SK-N-SH (cell line): ENCODE data around the gene NPAS3. TPM values are rescaled to one million over a fixed set of nuclear protein-coding genes. Genes with fewer than 3 reads are reported as not detected.

ENCODE experiments used
- CTCF ChIA-PET: fragments of 300-600, 350-600 bp; formaldehyde crosslinking; extraction: SDS; loops from one replicate; lab custom pipeline; 2021; lab: Yijun Ruan, JAX
- POLR2A ChIA-PET: fragments of 350-600 bp; sonication (Branson Sonifier 250); formaldehyde crosslinking; extraction: SDS; loops from one replicate; lab custom pipeline; 2020; ENCODE audit warnings: antibody characterized with exemption, inconsistent platforms; lab: Yijun Ruan, JAX
- DNase-seq: peaks from one replicate; pipeline ENCODE4 v3.0.0; 2012
- H2AFZ ChIP-seq: fragments of 200-600 bp; sonication (generic); 2 replicates; pipeline ENCODE4 v1.8.1; 2016; ENCODE audit warnings: antibody characterized with exemption, mild to moderate bottlenecking, low read depth
- H3F3A ChIP-seq: fragments of 200-600 bp; sonication (generic); replicated peaks from 2 replicates; pipeline ENCODE3; 2016; ENCODE audit warnings: antibody characterized with exemption, mild to moderate bottlenecking; ENCODE audit not compliant: insufficient read depth
- H3K27ac ChIP-seq, 2 experiments: fragments of 200-500 bp in 1 of 2; fragments of 200-600 bp in 1 of 2; sonication (Bioruptor generic) in 1 of 2; sonication (generic), shearing (Covaris generic) in 1 of 2; 2 replicates each; pipeline versions ENCODE4 v1.5.1 to v1.6.1; 2014 to 2016; ENCODE audit warnings: low read depth in 2 of 2, inconsistent platforms in 1 of 2, low read length in 1 of 2, mild to moderate bottlenecking in 1 of 2, mixed read lengths in 1 of 2
- H3K27me3 ChIP-seq: fragments of 200-600 bp; sonication (generic), shearing (Covaris generic); 2 replicates; pipeline ENCODE4 v1.6.1; 2016; ENCODE audit warnings: mixed run types; ENCODE audit not compliant: insufficient read depth
- H3K36me3 ChIP-seq, 2 experiments: fragments of 200-500 bp in 1 of 2; fragments of 200-600 bp in 1 of 2; sonication (Bioruptor generic) in 1 of 2; sonication (generic) in 1 of 2; replicated peaks in 1 of 2; 2 replicates each; pipeline versions ENCODE3 to v1.5.1; 2014 to 2016; ENCODE audit warnings: low read length in 1 of 2, mild to moderate bottlenecking in 1 of 2; ENCODE audit not compliant: insufficient read depth in 2 of 2, control insufficient read depth in 1 of 2
- H3K4me1 ChIP-seq, 2 experiments: fragments of 200-500 bp in 1 of 2; fragments of 200-600 bp in 1 of 2; sonication (Bioruptor generic) in 1 of 2; sonication (generic), shearing (Covaris generic) in 1 of 2; 2 replicates each; pipeline versions ENCODE4 v1.5.1 to v1.6.1; 2014 to 2016; ENCODE audit warnings: low read depth in 1 of 2, low read length in 1 of 2, mixed run types in 1 of 2; ENCODE audit not compliant: insufficient read depth in 2 of 2, control insufficient read depth in 1 of 2
- H3K4me2 ChIP-seq: fragments of 200-600 bp; sonication (generic), shearing (Covaris generic); 2 replicates; pipeline ENCODE4 v1.6.1; 2017; ENCODE audit warnings: mixed run types
- H3K4me3 ChIP-seq, 2 experiments: fragments of 200-500 bp in 1 of 2; fragments of 200-600 bp in 1 of 2; sonication (Bioruptor generic) in 1 of 2; sonication (generic), shearing (Covaris generic) in 1 of 2; 2 replicates each; pipeline versions ENCODE4 v1.5.1 to v1.8.1; 2014 to 2016; ENCODE audit warnings: low read depth in 2 of 2, inconsistent platforms in 1 of 2, low read length in 1 of 2, mild to moderate bottlenecking in 1 of 2, mixed read lengths in 1 of 2, moderate library complexity in 1 of 2
- H3K79me2 ChIP-seq: fragments of 200-600 bp; sonication (generic); 2 replicates; pipeline ENCODE4 v1.8.1; 2017; ENCODE audit warnings: mild to moderate bottlenecking; ENCODE audit not compliant: insufficient read depth
- H3K9ac ChIP-seq: fragments of 200-600 bp; sonication (generic); 2 replicates; pipeline ENCODE4 v1.6.1; 2017; ENCODE audit warnings: mixed run types
- H3K9me2 ChIP-seq: fragments of 200-600 bp; sonication (generic); 2 replicates; pipeline ENCODE4 v1.6.1; 2017; ENCODE audit warnings: mixed run types
- H3K9me3 ChIP-seq: fragments of 200-600 bp; sonication (generic); 2 replicates; pipeline ENCODE4 v1.6.1; 2017; ENCODE audit warnings: mixed run types, mild to moderate bottlenecking, moderate library complexity
- H4K20me1 ChIP-seq: fragments of 200-600 bp; sonication (generic); 2 replicates; pipeline ENCODE4 v1.6.1; 2017; ENCODE audit warnings: mild to moderate bottlenecking, mixed run types; ENCODE audit not compliant: insufficient read depth
- ELF1 ChIP-seq: IDR thresholded peaks from 2 replicates; pipeline ENCODE4 v1.4.0; 2012
- FOSL2 ChIP-seq: IDR thresholded peaks from 2 replicates; pipeline ENCODE4 v1.4.0; 2012; ENCODE audit warnings: low read depth, mild to moderate bottlenecking, moderate library complexity, borderline replicate concordance
- GABPA ChIP-seq: IDR thresholded peaks from 2 replicates; pipeline ENCODE4 v1.4.0; 2012; ENCODE audit warnings: low read depth, mild to moderate bottlenecking
- IRF3 ChIP-seq: fragments of 150-350 bp; IDR thresholded peaks from 2 replicates; pipeline ENCODE4 v1.6.1; 2016; ENCODE audit warnings: mild to moderate bottlenecking, low read depth, low read length
- MAX ChIP-seq: IDR thresholded peaks from 2 replicates; pipeline ENCODE4 v1.4.0; 2012; ENCODE audit warnings: low read depth
- NRF1 ChIP-seq: IDR thresholded peaks from 2 replicates; pipeline ENCODE4 v1.6.1; 2012; ENCODE audit warnings: low read depth, mild to moderate bottlenecking, low read length
- PBX3 ChIP-seq: IDR thresholded peaks from 2 replicates; pipeline ENCODE4; 2012
- RFX5 ChIP-seq: IDR thresholded peaks from 2 replicates; pipeline ENCODE4 v1.6.1; 2012; ENCODE audit warnings: mild to moderate bottlenecking, improper control_type of control experiment, low read length
- SIN3A ChIP-seq: IDR thresholded peaks from 2 replicates; pipeline ENCODE4 v1.6.1; 2012; ENCODE audit warnings: low read depth, mild to moderate bottlenecking, low read length, moderate library complexity, borderline replicate concordance
- YY1 ChIP-seq: IDR thresholded peaks from 2 replicates; pipeline ENCODE4 v1.4.0; 2012; ENCODE audit warnings: low read depth, mild to moderate bottlenecking
- WGBS: methylation state at CpG from one replicate; pipeline ENCODE4 v1.1.6; 2017; ENCODE audit warnings: low lambda C conversion rate; 5-methylcytosine and 5-hydroxymethylcytosine counted together
- polyA plus RNA-seq, 3 experiments: library from polyadenylated mRNA; depleted of rRNA; stranded (reverse); fragments of >200 nt; gene quantifications; 2 replicates each; pipeline ENCODE4 v1.2.3, GENCODE V29; 2012
- TF ChIP-seq, protein P1 (sequence below): IDR thresholded peaks from 2 replicates; pipeline ENCODE4 v1.4.0; 2012; ENCODE audit warnings: low read depth, borderline replicate concordance

NPAS3 gene
- polyA plus RNA-seq, 1 of the 3 experiments (the other 2 are of a cell fraction), result 4.3 TPM

GRCh38 chr14:32934073-32934880 lies 4.4 kb upstream of the NPAS3 start:
- H2AFZ ChIP-seq, result peak overlapping the region; percentile 93
- no peaks in the 10 kb centered on the region for H4K20me1 ChIP-seq
- peak overlapping the region; percentile 60 to 80 for H3K4me3 ChIP-seq
- no peaks in the 10 kb centered on the region; the same call in 1 of the 2 replicates for H3K27me3 ChIP-seq
- peak overlapping the region; percentile 94 for H3K4me2 ChIP-seq
- peak; percentile 84 for DNase-seq
- ChIA-PET POLR2A (no interaction called here), CTCF (interaction anchor here (1.6 kb wide), 1 partner anchor 33 kb away, joined by 4 read pairs; no protein-coding TSS in a partner anchor)
- peaks cover 17% of the 10 kb centered on the region for H3F3A ChIP-seq
- H3K9me2 ChIP-seq, result no peaks in the 10 kb centered on the region
- peak overlapping the region; percentile 37; the same call in 1 of the 2 replicates for H3K9ac ChIP-seq
- H3K79me2 ChIP-seq, result no peaks in the 10 kb centered on the region
- 2% methylated on average over 30 of the region's 72 CpGs for WGBS
- H3K27ac ChIP-seq, result peak overlapping the region in 1 of 2 experiments; percentile 8; a peak in 2 of 4 replicates
- TF ChIP-seq FOSL2, result no peak
- TF ChIP-seq, protein P1, sequence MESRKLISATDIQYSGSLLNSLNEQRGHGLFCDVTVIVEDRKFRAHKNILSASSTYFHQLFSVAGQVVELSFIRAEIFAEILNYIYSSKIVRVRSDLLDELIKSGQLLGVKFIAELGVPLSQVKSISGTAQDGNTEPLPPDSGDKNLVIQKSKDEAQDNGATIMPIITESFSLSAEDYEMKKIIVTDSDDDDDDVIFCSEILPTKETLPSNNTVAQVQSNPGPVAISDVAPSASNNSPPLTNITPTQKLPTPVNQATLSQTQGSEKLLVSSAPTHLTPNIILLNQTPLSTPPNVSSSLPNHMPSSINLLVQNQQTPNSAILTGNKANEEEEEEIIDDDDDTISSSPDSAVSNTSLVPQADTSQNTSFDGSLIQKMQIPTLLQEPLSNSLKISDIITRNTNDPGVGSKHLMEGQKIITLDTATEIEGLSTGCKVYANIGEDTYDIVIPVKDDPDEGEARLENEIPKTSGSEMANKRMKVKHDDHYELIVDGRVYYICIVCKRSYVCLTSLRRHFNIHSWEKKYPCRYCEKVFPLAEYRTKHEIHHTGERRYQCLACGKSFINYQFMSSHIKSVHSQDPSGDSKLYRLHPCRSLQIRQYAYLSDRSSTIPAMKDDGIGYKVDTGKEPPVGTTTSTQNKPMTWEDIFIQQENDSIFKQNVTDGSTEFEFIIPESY, result no peak
- TF ChIP-seq PBX3, result peak; percentile 17
- TF ChIP-seq IRF3, result no peak
- TF ChIP-seq NRF1, result no peak
- TF ChIP-seq YY1, result 0 out of 2 replicates have a peak, but pooled peaks have one; percentile 15
- TF ChIP-seq SIN3A, result no peak; the same call in 1 of the 2 replicates
- TF ChIP-seq MAX, result no peak
- no peak for TF ChIP-seq RFX5
- TF ChIP-seq GABPA, result 0 out of 2 replicates have a peak, but pooled peaks have one; percentile 8
- no peak for TF ChIP-seq ELF1
- H3K4me1 ChIP-seq, result peaks cover 0 to 26% of the 10 kb centered on the region in 2 experiments; a peak in 2 of 4 replicates
- H3K36me3 ChIP-seq, result no peaks in the 10 kb centered on the region
- H3K9me3 ChIP-seq, result no peaks in the 10 kb centered on the region
